Activated CD8-positive, alpha-beta memory T cell treated with anti-CD3 and anti-CD28 coated beads, Interleukin-2, amount 50 U/mL, for 24 hours (primary cell): ENCODE data around the gene NFIB.

Source experiments
- DNase-seq: peaks from one replicate; pipeline ENCODE4 v3.0.0-alpha.2; 2020; ENCODE audit errors: extremely low read depth

NFIB gene

DNA sequence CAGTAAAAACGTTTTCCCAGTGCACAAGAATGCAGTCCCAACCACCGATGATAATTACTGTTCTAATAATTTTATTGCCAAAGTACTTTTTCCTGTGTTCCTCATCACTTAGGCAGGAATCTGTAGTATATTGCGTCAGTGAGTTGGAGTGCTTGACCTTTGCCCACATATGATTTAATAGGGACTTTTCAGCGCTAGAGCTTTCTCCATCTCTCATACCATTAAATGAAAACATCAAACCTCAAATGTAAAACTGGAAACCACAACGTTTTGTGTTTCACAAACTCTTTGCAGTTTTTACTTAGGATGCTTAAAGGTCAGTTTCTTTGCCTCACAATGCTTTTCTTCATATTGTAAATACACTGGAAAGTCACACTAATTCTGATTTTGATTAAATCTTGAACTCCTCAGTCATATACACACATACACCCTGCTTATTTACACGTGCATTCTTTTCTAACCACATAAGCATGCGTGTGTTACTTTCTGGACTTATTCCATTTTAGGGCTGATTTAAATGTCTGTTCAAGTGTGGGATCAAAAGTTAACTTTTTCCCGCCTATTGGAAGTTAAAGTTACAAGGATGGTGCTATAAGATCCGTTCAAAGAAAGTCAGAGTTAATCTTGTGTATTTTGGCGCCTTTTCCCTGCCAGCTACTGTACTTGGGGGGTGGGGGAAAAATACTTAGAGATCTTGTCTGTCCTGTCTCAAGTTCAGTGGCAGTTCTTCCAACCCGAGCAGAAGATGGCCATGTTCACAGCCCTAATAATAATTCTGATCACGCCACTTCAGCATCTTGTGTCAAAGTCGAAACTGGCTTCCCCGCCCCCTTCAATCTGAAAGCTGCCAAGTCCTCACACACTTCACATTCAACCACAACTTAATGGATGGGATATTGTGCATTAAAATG, 6.6 kb upstream of the NFIB start:
- DNase-seq = no peak

DNA sequence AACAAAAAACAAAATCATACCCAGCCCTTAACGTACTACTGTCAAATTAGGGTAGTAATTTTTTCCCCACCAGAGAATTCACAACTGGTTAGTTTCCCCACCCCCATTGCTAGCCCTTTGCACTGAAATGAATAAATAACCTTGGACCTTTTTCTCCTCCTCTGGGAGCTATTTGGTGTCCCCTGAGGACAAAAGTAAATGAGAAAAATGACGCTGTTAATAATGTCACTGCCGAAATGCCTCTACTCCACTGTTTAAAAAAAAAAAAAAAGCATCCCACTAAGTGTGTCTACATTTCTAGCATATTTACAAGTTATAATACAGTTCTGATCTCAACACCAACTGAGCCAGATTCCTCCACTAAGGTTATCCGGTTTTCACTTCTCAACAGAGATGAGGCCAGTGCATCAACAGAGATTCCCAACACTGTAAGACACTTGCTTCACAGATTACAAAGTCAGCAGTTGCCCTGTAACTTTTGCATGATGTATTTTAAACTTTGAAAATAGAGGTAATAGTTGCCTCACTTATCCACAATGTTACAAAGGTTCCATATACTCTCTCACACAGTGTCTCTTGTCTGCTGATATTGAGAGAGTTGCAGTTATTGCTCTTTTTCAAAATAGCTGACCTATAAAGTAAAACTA, 5.1 kb upstream of the NFIB start:
- no peak for DNase-seq

DNA sequence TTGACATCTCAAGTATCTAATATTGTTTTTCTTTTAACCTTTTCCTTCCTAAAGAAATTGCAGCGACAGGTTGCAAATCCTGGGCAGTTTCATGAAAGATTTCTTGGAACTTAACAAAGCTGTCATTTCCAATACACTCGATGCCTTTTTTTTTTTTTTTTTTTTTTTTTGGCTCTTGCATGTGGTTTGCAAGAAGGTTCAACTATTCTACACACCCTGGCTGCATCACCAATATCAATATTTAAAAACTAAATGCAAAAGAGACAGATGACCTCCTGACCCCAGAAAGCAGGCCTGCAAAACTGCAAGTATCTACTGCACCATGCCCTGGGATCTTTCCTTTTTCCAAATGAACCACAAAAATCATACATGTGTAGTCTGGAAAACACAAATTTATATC, 4.4 kb upstream of the NFIB start:
- no peak for DNase-seq

DNA sequence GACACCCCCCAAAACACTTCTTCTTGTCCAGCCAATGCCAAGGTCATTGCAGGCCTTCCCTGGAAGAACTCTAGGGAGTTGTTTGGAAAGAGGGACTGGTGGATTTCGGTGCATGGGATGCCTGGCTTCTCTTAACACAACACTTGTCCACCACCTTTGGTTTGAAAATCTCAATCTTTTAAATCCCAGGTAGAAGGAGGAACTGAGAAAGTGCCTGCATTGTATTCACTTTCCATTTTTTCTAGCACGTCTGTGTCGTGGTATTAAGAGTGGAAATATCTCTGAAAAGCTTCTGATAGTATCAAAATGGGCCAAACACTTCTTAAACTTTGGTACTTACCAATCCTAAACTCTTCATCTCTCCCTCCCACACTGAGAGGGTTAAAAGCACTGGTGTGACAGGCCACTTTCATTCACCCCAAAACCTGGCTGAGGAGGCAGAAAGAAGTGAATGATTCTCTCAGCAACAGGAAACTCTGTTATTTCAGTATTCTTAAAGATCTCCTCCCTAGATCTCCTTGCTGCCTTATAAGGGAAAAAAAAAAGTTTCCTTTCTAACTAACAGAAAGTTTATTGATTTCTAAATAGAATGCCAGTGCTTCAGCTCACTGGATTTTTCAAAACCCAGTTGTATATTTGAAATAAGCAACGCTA, 3.9 kb upstream of the NFIB start:
- DNase-seq = no peak

DNA sequence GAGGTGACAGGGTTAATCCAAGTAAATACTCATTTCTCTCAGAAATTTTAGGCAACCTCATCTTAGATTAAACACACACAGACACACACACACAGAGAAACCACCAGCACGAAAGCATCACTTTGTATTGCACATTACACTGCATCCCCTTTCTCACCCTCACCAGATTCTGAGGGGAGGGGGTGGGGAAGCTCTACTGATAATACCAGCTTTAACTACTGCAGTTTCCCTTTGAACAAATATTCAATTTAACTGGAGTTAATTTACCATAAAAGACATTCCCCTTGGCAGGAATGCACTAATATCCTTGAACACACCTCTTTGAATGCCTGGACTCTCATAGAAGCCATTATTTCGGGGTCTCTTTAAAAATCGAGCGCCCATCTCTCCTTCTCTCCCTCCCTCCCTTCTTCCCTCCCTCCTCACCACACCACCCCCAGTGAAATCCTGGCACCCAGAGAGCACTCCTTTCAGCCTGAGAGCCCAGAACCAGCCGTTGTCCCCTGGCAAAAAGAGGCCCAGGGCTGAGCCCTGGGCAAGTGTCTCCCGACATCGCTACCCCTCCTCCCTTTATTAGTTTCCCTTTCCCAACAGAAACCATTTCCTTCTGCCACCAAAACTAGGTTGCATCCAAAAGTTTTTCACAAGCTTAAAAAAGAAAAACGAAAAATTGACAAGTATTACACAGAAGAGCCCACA, 2.8 kb upstream of the NFIB start:
- DNase-seq = no peak

DNA sequence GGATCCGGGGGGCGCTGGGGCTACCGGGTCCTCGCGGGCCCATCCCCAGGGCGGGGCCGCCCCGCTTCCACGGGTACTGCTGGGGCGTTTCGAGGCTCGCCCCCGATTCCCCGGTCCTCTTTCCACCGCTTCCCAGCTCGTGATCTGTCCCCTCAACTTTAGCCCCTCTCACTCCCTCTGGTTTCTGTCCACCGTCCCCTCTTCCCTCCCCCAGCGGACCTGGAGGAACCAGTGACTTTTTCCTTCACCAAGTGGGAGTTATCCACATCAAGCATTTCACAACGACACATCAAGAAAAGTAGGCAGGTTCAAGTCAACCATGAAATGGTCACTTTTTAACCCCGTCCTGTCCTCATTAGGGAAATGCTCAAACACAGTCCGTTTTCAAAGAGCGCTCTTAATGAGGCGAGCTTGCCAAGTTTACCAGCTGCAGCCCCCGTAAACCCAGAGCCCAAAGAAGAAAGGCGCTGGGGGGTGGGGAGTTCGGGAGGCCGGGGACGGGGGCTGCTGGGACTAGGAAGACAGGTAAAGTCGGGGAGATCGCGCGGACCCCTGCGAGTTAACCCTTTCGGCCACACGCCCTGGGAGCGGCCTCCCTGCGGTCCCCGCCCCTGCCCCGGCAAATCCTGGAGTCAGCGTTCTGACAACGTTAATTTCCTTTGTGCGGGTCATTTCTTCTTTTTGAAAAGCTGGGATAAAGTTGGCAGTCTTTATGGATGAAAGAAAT, 2.1 kb upstream of the NFIB start:
- no peak for DNase-seq

DNA sequence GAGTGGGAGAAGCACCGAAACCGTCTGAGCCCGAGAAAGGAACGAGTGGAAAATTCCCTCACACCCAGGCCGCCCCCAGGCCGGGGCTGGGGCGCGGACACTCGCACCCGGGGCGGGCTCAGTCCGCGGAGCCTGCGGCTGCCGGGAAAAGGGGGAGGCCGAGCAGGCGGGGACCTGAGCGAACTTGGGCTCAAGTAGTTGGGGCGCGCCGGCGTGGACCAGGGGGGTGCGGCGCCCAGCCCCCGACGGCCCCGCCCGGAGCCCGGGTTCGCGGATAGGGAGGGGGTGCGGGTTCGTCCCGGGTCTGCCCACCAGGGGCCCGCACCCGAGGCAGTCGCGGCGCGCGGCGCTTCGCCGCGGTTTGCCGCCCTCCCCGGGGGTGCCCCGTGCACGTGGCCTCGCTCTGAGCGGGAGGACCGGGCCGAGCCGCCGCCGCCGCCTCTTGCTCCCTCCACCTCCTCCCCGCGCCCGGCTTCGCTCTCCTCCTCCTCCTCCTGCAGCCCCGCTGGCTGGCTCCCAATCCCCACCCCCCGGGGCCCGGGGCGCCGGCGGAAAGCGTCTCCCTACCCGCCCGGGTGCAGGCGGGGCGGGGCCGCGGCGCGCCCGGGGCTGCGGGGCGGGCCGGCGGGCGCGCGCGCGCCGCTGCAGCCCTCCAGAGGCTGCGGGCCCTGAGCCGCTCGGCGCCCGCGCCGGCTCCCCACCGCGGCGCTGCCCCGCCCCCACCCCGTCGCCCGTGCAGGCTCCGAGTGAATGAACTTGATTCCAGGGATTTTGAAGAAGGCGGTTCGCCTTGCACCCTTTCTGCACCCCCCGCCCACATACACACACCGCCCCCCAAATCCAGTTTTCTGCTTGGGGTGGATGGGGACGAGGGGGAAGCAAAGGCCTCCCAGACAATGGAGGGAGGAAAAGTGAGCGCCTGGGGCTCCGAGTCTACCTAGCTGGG, 1.3 kb upstream of the NFIB start:
- DNase-seq = no peak

DNA sequence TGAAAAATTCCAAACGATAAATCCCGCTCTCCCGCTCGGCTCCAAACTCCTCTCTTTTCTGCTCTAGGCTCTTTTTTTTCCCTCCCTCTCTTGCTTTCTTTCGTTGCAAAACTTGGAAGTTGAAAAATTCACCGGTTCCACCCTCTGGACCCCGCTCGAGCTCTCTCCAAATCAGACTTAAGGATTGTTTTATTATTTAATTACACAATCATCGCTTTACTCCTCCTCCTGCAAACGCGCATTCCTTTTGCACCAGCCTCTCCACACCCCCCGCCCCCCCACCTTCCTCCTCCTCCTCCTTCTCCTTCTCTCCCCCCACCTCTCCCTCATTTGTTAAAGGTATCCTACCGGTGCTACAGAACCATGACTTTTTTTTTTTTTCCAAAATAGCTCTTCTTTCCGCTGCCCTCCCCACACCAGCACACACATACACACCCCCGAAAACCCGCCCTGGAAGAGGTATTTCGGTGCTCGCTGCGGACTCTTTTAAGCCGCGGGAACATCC, 535 bp upstream of the NFIB start:
- DNase-seq = no peak

DNA sequence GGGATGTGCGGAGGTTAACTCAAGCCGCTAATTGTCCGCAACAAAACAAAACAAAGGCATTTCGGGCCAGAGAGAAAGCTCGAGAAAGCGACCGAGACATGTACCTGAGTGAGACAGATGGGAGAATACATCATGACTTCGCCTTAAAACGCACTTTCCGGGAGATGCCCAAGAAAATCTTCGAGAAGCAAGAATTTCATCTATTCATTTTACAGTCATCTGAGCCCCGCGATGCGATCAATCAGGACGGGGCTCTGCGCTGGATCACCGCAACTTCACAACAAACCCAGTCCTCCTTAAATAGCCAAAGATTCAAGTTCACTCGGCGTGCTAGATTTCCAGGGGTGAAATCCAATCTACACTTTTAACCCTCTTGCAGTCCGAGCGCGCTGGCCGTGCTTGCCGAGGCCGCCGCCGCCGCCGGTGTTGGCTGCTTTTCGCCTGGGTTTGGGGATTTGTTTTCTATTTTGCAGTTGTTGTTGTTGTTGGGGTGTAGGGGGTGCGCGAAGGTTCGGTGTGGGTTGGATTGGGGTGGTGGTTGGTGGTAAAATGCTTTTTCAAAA, 482 bp downstream of the NFIB start:
- no peak for DNase-seq

DNA sequence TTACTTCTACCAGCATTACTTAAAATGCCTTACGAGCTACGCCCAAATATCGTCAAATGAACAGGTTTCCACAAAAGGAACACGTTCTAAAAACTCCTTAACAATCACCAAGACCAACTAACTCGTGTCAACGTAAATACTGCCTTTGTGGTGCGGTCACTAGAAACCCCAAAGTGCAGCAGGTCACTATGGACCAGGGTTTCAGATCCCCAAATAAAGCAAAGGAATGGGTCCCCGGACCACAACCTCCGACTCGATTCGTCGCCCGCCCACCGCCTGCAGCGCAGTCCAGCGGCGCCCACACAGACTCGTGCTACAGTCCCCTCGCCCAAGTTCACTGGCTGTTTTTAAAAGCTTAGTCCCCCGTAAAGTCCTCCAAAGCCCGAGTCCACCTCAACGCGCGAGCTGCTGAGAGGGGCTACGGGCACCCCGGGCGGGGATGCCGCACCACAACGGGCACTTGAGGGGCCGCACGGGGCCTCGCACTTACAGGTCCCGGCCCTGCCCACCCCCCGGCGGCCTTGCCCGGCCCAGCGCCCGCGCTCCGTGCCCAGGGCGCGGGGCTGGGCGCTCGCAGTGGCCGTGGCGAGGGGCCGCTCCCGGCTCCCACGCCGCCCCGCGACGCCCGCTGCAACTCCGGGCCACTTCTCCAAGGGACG, 1.1 kb downstream of the NFIB start:
- no peak for DNase-seq

DNA sequence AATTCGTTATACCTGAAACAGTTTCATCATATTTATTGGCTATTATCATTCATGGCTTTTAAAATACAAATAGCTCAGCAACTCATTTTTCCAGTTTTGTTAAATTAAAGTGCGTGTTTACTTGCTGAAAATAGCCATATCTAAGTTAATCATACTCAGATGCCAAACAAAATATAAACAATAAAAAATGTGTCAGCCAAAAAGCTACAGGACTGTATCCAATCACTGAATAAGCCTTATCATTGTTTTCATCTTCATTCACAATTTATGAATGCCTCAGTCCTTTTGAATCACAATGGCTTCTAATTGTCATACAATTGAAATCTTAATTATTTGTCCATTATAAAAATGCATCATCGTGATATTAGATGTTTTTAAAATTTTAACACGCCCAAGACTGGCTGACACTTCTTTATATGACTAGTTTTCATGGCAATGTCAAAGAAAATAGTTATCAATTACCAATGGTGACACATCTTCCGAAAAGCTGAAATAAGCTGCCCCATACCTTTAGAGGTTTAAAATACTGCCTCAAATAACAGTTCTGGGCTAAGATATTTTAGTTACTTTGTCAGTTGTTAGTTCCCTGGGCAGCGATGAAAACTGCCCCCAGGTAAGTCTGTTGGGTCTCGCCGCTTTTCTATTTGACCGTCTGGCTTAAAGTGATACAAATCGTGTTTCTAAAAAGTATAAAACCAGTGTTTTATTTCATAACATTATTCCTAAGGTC, 1.8 kb downstream of the NFIB start:
- DNase-seq = no peak

DNA sequence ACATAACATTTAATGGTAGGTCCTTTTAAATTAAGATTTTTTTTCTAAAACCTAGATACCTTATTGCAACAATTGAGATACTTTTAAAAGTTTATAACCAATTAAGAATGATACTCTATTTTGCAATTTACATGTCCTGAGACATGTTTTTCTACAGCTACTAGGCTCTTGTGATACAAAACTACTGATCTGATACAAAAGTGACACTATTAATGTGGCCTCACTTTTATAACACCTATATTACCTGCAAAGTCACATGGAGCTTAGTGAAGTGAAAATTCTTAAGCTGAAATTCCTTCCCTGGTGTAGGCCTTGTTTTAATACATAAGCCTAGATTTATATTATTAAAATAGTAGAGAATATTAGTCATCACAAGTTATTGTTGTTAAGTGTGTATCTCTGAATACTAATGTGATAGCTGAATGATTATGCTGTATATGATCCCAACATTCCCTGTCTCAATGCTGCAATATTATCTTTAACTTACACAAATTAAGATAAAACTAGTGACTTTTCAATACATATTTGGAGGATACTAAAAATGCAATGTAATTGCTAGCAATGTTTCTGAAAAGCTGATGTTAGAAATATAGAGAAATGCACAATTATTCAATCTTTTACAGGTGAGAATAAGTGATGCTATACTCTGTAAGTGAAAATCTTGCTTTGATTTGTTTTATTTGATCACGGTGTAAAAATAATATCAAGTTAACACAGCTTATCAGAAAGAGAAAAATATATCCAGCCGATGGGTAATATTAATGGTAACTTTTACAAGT, 2.6 kb downstream of the NFIB start:
- no peak for DNase-seq

DNA sequence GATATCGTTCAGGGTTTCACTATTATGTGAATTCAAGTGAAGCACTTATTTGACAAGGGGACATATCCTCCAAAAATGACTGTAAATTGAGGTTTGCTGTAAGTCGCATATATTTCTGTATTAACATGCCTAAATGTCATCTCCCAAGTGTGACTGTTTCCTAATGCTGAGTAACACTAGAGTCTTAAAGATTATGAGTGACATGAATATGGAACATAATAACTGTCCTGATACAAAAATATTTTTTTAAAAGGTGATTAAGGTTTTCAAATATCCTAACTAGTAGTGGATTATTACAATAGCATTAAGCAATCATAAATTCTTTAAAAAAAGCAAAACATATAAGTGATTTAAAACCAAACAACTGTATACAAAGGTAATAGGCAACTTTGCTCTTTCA, 3.6 kb downstream of the NFIB start:
- no peak for DNase-seq

DNA sequence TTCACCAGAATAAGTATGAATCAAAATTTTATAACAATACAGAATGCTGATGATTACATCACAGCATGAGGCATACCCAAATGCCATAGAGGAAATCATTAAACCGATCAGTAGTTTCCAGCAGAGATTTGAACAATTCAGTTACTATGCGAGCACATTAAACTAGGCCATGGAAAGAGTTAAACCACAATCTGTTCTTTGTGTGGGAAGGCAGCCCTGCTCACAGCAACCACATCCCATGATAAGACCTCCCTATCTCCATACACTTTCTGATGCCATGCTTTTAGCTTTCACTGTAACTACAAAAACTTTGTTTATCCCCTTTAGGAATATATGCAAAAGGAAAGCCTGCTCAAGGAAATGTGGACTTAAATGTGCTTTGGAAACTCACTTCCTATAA, 4.5 kb downstream of the NFIB start:
- no peak for DNase-seq

DNA sequence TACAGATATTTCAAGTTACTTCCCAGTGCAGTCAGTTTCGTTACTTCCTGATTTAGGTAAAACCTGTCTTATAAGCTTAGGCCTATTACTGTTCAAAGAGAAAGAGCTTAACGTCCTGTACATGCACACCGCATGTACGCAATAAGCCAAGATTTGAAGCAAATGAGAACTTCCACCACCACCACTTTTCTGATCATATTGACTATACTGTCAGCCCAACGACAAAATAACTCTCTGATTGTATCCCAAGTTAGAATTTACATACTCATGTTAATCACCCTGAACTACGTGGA, 5.1 kb downstream of the NFIB start:
- DNase-seq = no peak

DNA sequence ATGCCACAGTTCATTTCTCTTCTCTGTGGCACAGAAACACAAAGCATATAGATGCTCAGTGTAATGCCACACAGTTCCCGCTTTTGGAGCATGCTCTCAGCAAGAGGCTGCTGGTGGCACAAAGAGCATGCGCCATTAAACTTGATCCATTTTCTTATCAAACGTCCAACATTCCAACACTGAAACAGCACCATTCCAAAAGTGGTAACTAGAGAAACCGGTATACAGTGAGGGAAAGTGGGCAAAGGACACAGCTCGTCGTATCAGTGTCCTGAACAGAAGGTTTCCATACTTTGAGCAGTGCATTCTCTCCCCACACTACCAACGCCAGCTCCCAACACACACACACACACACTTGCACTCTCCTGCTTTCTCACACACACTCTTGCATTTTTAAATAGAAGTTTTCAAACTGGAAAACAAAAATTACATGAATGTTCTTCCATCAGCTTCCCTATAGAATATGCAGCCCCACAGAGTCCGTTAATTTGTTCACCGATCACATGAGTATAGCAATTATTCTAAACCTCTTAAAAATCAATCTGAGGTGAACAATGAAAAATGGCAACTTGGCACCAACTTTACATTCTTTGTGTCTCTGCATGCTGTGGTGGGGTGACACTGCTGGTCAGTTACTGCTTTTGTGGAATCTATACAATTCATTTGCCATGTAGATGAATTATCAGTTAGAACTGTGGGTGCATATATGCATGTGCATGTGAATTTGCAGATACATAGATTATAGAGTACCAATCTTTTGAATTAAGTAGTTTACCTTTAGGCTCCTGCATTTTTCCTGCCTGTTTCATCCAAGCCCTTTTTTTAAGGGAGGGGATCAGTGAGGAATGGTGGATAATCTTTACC, 5.7 kb downstream of the NFIB start:
- DNase-seq = no peak
